Measurements from ENCODE around the gene CNTNAP1. TPM values are rescaled to one million over a fixed set of nuclear protein-coding genes. Genes with fewer than 3 reads are reported as not detected.

The CNTNAP1 gene
- total RNA-seq, 1 donor from 2014 or later: 21.3 TPM

DNA sequence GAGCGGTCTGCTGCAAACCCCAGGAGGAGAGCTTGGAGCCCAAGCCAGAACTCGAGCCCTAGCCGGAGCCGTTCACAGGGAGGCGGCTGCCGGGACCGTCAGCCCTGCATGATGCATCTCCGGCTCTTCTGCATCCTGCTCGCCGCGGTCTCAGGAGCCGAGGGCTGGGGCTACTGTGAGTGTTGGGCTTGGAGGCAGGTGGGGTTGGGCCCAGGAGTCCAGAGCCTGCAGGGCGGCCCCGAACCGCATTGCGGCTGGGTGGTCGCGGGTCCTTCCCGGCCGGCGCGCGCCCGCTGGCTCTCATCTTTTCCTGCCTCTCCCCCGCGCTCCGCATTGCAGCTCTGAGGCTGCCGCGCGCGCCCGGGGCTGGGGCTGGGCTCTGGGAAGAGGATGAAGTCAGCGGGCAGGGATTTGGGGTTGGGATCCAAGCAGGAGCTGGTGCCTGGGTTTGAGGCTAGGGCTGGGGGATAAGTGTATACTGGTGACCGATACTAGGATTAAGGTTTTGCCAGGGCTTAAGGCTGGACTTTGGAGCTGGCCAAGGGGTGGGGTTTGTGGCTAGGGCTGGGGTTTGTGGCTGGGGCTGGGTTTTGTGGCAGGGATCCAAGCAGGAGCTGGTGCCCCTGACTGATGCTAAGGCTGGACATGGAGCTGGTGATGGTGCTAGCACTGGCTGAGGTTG lies 532 bp downstream of the CNTNAP1 start:
- peak overlapping the region; percentile 53 for H3K27ac Mint-ChIP-seq

DNA sequence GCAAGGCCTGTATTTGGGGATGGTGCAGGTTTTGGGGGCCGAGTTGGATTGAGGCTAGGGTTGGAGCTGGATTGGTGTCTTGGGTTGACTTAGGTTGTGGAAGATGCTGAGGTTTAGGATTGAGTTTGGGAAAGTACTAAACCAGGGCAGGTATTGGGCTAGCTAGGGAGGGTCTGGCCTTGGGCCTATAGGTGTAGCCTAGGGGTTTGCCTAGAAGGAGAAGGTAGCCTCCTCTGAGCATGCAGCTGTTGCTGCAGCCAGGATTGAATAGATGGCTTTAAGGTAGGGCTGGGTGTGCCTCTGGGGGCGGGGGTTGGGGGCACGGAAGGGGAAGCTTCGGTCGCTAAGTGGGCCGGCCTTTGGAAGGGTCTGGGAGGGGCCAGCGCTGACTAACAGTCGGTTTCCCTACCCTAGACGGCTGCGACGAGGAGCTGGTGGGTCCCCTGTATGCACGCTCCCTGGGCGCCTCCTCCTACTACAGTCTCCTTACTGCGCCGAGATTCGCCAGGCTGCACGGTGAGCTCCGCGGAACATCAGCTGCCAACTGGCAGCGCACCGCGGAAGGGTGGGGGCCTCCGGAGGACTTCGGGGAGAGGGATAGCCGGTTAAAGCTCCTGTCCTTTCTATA lies 1.2 kb downstream of the CNTNAP1 start:
- TF ChIP-seq, protein P1, sequence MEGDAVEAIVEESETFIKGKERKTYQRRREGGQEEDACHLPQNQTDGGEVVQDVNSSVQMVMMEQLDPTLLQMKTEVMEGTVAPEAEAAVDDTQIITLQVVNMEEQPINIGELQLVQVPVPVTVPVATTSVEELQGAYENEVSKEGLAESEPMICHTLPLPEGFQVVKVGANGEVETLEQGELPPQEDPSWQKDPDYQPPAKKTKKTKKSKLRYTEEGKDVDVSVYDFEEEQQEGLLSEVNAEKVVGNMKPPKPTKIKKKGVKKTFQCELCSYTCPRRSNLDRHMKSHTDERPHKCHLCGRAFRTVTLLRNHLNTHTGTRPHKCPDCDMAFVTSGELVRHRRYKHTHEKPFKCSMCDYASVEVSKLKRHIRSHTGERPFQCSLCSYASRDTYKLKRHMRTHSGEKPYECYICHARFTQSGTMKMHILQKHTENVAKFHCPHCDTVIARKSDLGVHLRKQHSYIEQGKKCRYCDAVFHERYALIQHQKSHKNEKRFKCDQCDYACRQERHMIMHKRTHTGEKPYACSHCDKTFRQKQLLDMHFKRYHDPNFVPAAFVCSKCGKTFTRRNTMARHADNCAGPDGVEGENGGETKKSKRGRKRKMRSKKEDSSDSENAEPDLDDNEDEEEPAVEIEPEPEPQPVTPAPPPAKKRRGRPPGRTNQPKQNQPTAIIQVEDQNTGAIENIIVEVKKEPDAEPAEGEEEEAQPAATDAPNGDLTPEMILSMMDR (IDR thresholded peaks at IDR 0.05): no peak
- ChIA-PET POLR2A (interaction anchor here (0.5 to 2.3 kb wide), 14 partner anchors 9 to 155 kb away, joined by 3 to 9 read pairs (median 5); partner anchors contain the start of genes BECN1, PSMC3IP, RETREG3 and TUBG1), CTCF (interaction anchor here (1.0 to 2.5 kb wide), 2 partner anchors 105 to 135 kb away, joined by 3 to 14 read pairs; partner anchors contain the start of gene PSMC3IP)
- DNase-seq (no peak), ATAC-seq (ENCODE audit: low read depth) (peak; percentile 21)
- intact Hi-C loops (cut with micrococcal nuclease): loop anchor here (5.0 kb wide), 1 partner anchor 39 kb away; no protein-coding TSS in a partner anchor
- Mint-ChIP-seq H3K27ac (no peak overlapping the region), H3K4me3 (peak overlapping the region; percentile 85), H3K27me3 (peaks cover 5% of the 10 kb centered on the region), H3K9me3 (no peaks in the 10 kb centered on the region), H3K36me3 (ENCODE audit: low read depth) (peaks cover 4% of the 10 kb centered on the region), H3K4me1 (peaks cover 46% of the 10 kb centered on the region)

More for the DNA sequence above, 532 bp downstream of the CNTNAP1 start:
- TF ChIP-seq, protein P1 (IDR thresholded peaks at IDR 0.05): no peak
- DNase-seq (no peak), ATAC-seq (ENCODE audit: low read depth) (no peak)
- H3K9me3 Mint-ChIP-seq: no peaks in the 10 kb centered on the region
- peak overlapping the region; percentile 85 for H3K4me3 Mint-ChIP-seq
- peaks cover 5% of the 10 kb centered on the region for H3K27me3 Mint-ChIP-seq
- ChIA-PET CTCF (interaction anchor here (2.5 kb wide), 1 partner anchor 105 kb away, joined by 14 read pairs; the partner anchor contains the start of gene PSMC3IP), POLR2A (interaction anchor here (0.5 to 2.3 kb wide), 12 partner anchors 12 to 1387 kb away, joined by 3 to 9 read pairs (median 4); partner anchors contain the start of genes BECN1, PSMC3IP, RETREG3 and TUBG1)
- peaks cover 49% of the 10 kb centered on the region for H3K4me1 Mint-ChIP-seq
- intact Hi-C loops (cut with micrococcal nuclease): loop anchor here (5.0 kb wide), 1 partner anchor 39 kb away; no protein-coding TSS in a partner anchor
- H3K36me3 Mint-ChIP-seq (ENCODE audit: low read depth): peaks cover 2% of the 10 kb centered on the region

DNA sequence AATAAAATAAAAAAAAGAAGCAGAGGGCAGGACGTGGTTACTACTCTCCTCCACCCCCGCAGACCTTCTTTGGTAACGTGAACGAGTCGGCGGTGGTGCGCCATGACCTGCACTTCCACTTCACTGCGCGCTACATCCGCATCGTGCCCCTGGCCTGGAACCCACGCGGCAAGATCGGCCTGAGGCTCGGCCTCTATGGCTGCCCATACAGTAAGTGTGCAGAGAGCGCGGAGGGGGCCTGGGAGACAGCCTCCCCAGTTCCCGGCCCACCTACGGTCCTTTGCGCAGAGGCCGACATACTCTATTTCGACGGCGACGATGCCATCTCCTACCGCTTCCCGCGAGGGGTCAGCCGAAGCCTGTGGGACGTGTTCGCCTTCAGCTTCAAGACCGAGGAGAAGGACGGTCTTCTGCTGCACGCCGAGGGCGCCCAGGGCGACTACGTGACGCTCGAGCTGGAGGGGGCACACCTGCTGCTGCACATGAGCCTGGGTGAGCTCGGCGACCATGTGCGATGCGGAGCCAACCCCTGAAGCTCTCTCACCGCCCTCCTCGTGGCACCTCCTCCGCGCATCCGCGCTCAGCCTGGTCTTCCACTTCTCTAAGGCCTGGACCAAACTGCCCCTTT lies 2.7 kb downstream of the CNTNAP1 start:
- intact Hi-C loops (cut with micrococcal nuclease): loop anchor here (5.0 kb wide), 1 partner anchor 37 kb away; no protein-coding TSS in a partner anchor
- no peak for ATAC-seq (ENCODE audit: low read depth)
- Mint-ChIP-seq H3K27ac (no peak overlapping the region), H3K9me3 (no peaks in the 10 kb centered on the region), H3K4me3 (no peak overlapping the region), H3K27me3 (peaks cover 5% of the 10 kb centered on the region), H3K36me3 (ENCODE audit: low read depth) (peaks cover 4% of the 10 kb centered on the region), H3K4me1 (peaks cover 34% of the 10 kb centered on the region)
- CTCF ChIA-PET: no interaction called here
- POLR2A ChIA-PET: interaction anchor here (1.5 kb wide), 1 partner anchor 11 kb away, joined by 5 read pairs; no protein-coding TSS in a partner anchor
- no peak for DNase-seq
- TF ChIP-seq, protein P1 (IDR thresholded peaks at IDR 0.05): no peak

DNA sequence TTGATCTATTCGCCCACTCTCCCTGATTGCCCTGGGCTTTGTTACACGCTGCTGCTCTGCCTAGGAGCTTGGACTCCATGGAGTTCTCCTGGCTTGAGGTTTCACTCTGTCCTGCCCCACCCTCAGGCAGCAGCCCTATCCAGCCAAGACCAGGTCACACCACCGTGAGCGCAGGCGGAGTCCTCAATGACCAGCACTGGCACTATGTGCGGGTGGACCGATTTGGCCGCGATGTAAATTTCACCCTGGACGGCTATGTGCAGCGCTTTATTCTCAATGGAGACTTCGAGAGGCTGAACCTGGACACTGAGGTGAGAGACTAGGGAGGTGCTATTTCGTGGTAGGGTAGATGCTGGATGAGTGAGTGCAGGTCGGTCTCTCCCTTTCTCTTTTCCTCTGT lies 3.5 kb downstream of the CNTNAP1 start:
- ATAC-seq (ENCODE audit: low read depth) (no peak), DNase-seq (no peak)
- Mint-ChIP-seq H3K27me3 (peaks cover 5% of the 10 kb centered on the region), H3K36me3 (ENCODE audit: low read depth) (peaks cover 4% of the 10 kb centered on the region), H3K4me3 (no peak overlapping the region), H3K27ac (no peak overlapping the region), H3K4me1 (peaks cover 29% of the 10 kb centered on the region), H3K9me3 (no peaks in the 10 kb centered on the region)
- intact Hi-C loops (cut with micrococcal nuclease): no loop called here
- TF ChIP-seq, protein P1 (IDR thresholded peaks at IDR 0.05): no peak
- CTCF ChIA-PET: no interaction called here
- POLR2A ChIA-PET: no interaction called here
